Measurements from ENCODE around the gene RPL28.

- TF ChIP-seq POLR2A (IDR thresholded peaks at IDR 0.05) = no peak
- TF ChIP-seq CTCF (IDR thresholded peaks at IDR 0.05) = peak in 1 of 4 experiments; percentile 6
These were observed 22.2 kb downstream of the RPL28 start for GRCh38 chr19:55407800-55408532.

Data from uterus (tissue), 2 donors.